Transverse colon (tissue), 4 donors: ENCODE data around the gene FNDC3B. TPM values are rescaled to one million over a fixed set of nuclear protein-coding genes. Genes with fewer than 3 reads are reported as not detected.

Source experiments
- DNase-seq: peaks from one replicate; pipeline ENCODE4 v3.0.0-alpha.2; 2019
- H3K27ac ChIP-seq, 4 donors: fragments of 200-600 bp; sonication (generic); 2 replicates each; pipeline ENCODE4 v1.5.1; 2016 to 2018; ENCODE audit warnings: inconsistent platforms in 4 of 4
- H3K27me3 ChIP-seq: fragments of 200-600 bp; sonication (generic); 2 replicates; pipeline ENCODE4 v1.5.1; 2017; ENCODE audit warnings: inconsistent platforms
- H3K36me3 ChIP-seq, 4 donors: fragments of 200-600 bp; sonication (generic); 2 replicates each; pipeline ENCODE4 v1.5.1; 2017 to 2019; ENCODE audit warnings: inconsistent platforms in 4 of 4
- H3K4me1 ChIP-seq, 4 donors: fragments of 200-600 bp; sonication (generic); 2 replicates each; pipeline ENCODE4 v1.5.1; 2017 to 2020; ENCODE audit warnings: inconsistent platforms in 4 of 4
- H3K4me3 ChIP-seq, 4 donors: fragments of 200-600 bp; sonication (generic); 1 replicate in 1 of 4; 2 replicates in 3 of 4; pipeline versions ENCODE4 v1.5.1 to v1.6.1; 2017 to 2019; ENCODE audit warnings: inconsistent platforms in 4 of 4
- H3K9me3 ChIP-seq, 2 donors: fragments of 200-600 bp; sonication (generic); 2 replicates each; pipeline ENCODE4 v1.5.1; 2017 to 2019; ENCODE audit warnings: inconsistent platforms in 2 of 2
- CTCF ChIP-seq, 5 experiments: fragments of 200-600 bp in 3 of 5; fragments of 450-650 bp in 2 of 5; sonication (generic) in 3 of 5; IDR thresholded peaks; 1 replicate in 2 of 5; 2 replicates in 3 of 5; pipeline ENCODE4 v1.5.1; 2016 to 2017; ENCODE audit warnings: antibody characterized with exemption in 5 of 5, inconsistent platforms in 3 of 5, mild to moderate bottlenecking in 2 of 5, moderate library complexity in 1 of 5
- EP300 ChIP-seq: sonication (generic); formaldehyde crosslinking; IDR thresholded peaks from one replicate; pipeline ENCODE4 v1.6.1; 2017; ENCODE audit warnings: antibody characterized with exemption, low read depth
- POLR2A ChIP-seq: fragments of 450-650 bp; IDR thresholded peaks from one replicate; pipeline ENCODE4 v1.6.1; 2016; ENCODE audit warnings: antibody characterized with exemption, mild to moderate bottlenecking, moderate library complexity
- POLR2AphosphoS5 ChIP-seq, 3 donors: sonication (generic); formaldehyde crosslinking; IDR thresholded peaks; one replicate each; pipeline ENCODE4 v1.6.1; 2016; ENCODE audit warnings: antibody characterized with exemption in 3 of 3
- WGBS, 2 donors: methylation state at CpG; one replicate each; pipeline ENCODE4 v1.1.5; 2018; ENCODE audit warnings: low coverage in 1 of 2; 5-methylcytosine and 5-hydroxymethylcytosine counted together
- in situ Hi-C, 4 donors: fragments of 200-750 bp; cut with MboI; loops; one replicate each; pipeline versions ENCODE4 v1.15.0 to v1.15.1; 2017; ENCODE audit warnings: low sequenced_read_pairs in 3 of 4, low pct_ligation_motif_present in 1 of 4, low pct_unique_long_range_greater_than_20kb in 1 of 4
- intact Hi-C: fragments of 100-400 bp; cut with DNase I; formaldehyde crosslinking; loops from one replicate; pipeline ENCODE4 v1.15.1; 2023; ENCODE audit warnings: low total_unique reads
- total RNA-seq, 4 donors: library from RNA; depleted of rRNA; stranded (reverse); fragments of >200 nt; gene quantifications; one replicate each; pipeline ENCODE4 v1.1.0, GENCODE V29; 2016

The FNDC3B gene
- total RNA-seq, 4 donors from 2014 or later: 28.5 to 85.7 (median 44.5) TPM

GRCh38 chr3:172398484-172398883, 359.1 kb downstream of the FNDC3B start:
- Histone ChIP-seq H3K4me1 (no peaks in the 10 kb centered on the region), H3K36me3 (peaks cover 0 to 19% (median 6%) of the 10 kb centered on the region in 4 donors), H3K27ac (no peak overlapping the region), H3K4me3 (no peak overlapping the region), H3K27me3 (no peaks in the 10 kb centered on the region), H3K9me3 (no peaks in the 10 kb centered on the region)
- TF ChIP-seq CTCF (IDR thresholded peaks at IDR 0.05): no peak
- TF ChIP-seq POLR2A: no peak
- no peak for TF ChIP-seq POLR2AphosphoS5 (IDR thresholded peaks at IDR 0.05)
- TF ChIP-seq EP300: no peak
- 92 to 97% methylated on average over 4 of the region's 4 CpGs for WGBS, 2 donors
- intact Hi-C loops: no loop called here
- no peak for DNase-seq
- in situ Hi-C loops: no loop called here

DNA sequence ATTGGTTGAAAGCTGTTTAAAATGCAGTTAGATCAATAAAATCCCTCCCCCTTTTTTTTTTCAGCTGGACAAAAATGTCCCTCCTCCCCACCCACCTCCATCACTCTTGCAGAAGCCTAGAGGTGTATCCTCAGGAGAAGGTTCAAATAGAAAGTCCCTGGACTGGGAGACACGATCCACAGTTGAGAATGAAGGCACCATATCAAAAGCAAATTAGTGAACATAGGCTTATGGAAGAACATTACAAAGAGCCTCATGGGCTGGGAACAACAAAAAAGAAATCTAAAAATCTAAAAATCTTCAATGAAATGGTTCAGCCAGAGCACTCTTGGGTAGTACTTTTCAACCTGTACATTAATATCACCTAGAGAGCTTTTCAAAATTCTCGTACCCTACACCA, 362.7 kb downstream of the FNDC3B start:
- intact Hi-C loops: no loop called here

GRCh38 chr3:172402892-172403643, 363.7 kb downstream of the FNDC3B start:
- Histone ChIP-seq H3K27me3 (no peaks in the 10 kb centered on the region), H3K9me3 (no peaks in the 10 kb centered on the region), H3K4me3 (no peak overlapping the region), H3K36me3 (peaks cover 0 to 12% (median 4%) of the 10 kb centered on the region in 4 donors), H3K4me1 (no peaks in the 10 kb centered on the region), H3K27ac (no peak overlapping the region)
- intact Hi-C loops (no loop called here), in situ Hi-C loops (no loop called here)
- 90 to 93% methylated on average over 8 of the region's 8 CpGs for WGBS, 2 donors
- no peak for DNase-seq
- no peak for TF ChIP-seq POLR2AphosphoS5 (IDR thresholded peaks at IDR 0.05)
- no peak for TF ChIP-seq POLR2A
- TF ChIP-seq EP300: no peak
- no peak for TF ChIP-seq CTCF (IDR thresholded peaks at IDR 0.05)

More for the DNA sequence above, 362.7 kb downstream of the FNDC3B start:
- 90 to 98% methylated on average over 2 of the region's 2 CpGs for WGBS, 2 donors
- H3K4me1 ChIP-seq: no peaks in the 10 kb centered on the region
- H3K9me3 ChIP-seq: no peaks in the 10 kb centered on the region
- TF ChIP-seq POLR2A (no peak), POLR2AphosphoS5 (IDR thresholded peaks at IDR 0.05) (no peak), CTCF (IDR thresholded peaks at IDR 0.05) (no peak), EP300 (no peak)
- H3K27me3 ChIP-seq: no peaks in the 10 kb centered on the region
- peaks cover 0 to 15% (median 5%) of the 10 kb centered on the region in 4 donors for H3K36me3 ChIP-seq
- H3K4me3 ChIP-seq: no peak overlapping the region
- H3K27ac ChIP-seq: no peak overlapping the region
- in situ Hi-C loops: no loop called here
- no peak for DNase-seq

DNA sequence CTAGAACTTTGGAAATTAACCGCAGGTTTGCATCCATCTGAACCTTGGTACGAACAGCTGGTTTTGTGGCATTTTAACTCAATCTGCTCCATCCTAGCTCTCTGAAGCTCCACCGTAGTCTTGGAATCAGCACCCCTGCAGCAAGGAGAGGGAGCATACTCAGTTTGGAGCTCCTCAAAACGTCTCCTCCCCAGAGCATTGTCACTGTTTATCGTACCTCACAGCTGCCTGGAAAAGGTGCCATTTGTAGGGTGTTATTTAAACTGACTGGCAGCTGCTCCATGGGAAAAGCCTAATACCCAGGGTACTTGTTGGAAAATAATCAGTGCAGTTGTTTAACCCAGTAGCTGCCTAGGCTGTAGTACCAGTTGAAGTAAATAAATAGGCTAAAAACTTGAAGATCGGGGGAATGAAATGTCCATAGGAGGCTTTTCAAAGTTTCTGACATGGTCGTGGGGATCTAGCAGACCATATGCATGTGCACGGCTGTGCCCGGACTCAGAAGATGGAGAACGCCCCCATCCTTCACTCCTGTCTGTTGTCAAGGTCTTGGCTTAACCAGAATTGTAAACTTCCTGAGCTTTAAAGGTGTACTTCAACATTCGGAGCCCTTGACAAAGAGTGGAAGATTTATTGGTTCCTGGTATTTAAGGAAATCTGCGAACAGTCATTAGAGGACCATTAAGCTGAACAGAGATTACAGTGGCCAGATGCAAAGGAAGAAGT, 365.0 kb downstream of the FNDC3B start:
- H3K4me3 ChIP-seq: no peak overlapping the region
- TF ChIP-seq POLR2A (no peak), EP300 (no peak), POLR2AphosphoS5 (IDR thresholded peaks at IDR 0.05) (no peak), CTCF (IDR thresholded peaks at IDR 0.05) (no peak)
- no peaks in the 10 kb centered on the region for H3K4me1 ChIP-seq
- intact Hi-C loops (no loop called here), in situ Hi-C loops (no loop called here)
- peaks cover 0 to 3% (median 0%) of the 10 kb centered on the region in 4 donors for H3K36me3 ChIP-seq
- H3K27ac ChIP-seq: no peak overlapping the region
- DNase-seq: no peak
- 69 to 76% methylated on average over 5 to 12 of the region's 12 CpGs for WGBS, 2 donors
- H3K9me3 ChIP-seq: no peaks in the 10 kb centered on the region
- H3K27me3 ChIP-seq: no peaks in the 10 kb centered on the region
